Measurements from ENCODE around the gene ARMC9. TPM values are rescaled to one million over a fixed set of nuclear protein-coding genes. Genes with fewer than 3 reads are reported as not detected.

Gene ARMC9
- total and polyA plus RNA-seq, 3 donors from 2014 or later: 35.0 to 49.7 (median 47.5) TPM

DNA sequence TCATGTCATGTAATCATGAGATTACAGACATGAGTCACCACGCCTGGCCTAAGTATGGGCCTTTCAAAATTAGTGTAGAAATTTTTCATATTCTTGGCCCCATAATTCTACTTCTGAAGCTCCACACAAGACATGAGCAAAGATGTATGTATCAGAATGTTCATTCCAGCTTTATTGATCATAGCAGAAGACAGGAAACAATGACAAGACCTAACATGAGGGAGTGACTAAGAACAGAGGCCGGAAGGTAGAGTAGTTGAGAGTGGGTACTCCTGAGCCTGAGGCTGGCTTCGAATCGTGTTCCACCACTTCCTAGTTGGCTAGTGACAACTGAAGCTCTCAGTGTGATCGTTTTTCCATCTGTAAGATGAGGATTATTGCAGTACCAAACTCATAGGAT, 89.3 kb downstream of the ARMC9 start:
- Histone ChIP-seq H3K9me3 (no peaks in the 10 kb centered on the region), H3K36me3 (ENCODE audit: low read depth, missing control alignments) (no peaks in the 10 kb centered on the region), H3K27me3 (no peaks in the 10 kb centered on the region), H3K4me3 (no peak overlapping the region), H3K27ac (no peak overlapping the region), H3K4me1 (no peaks in the 10 kb centered on the region)
- DNase-seq: no peak
- no peak for TF ChIP-seq POLR2A (IDR thresholded peaks at IDR 0.05)
- TF ChIP-seq, protein P1, sequence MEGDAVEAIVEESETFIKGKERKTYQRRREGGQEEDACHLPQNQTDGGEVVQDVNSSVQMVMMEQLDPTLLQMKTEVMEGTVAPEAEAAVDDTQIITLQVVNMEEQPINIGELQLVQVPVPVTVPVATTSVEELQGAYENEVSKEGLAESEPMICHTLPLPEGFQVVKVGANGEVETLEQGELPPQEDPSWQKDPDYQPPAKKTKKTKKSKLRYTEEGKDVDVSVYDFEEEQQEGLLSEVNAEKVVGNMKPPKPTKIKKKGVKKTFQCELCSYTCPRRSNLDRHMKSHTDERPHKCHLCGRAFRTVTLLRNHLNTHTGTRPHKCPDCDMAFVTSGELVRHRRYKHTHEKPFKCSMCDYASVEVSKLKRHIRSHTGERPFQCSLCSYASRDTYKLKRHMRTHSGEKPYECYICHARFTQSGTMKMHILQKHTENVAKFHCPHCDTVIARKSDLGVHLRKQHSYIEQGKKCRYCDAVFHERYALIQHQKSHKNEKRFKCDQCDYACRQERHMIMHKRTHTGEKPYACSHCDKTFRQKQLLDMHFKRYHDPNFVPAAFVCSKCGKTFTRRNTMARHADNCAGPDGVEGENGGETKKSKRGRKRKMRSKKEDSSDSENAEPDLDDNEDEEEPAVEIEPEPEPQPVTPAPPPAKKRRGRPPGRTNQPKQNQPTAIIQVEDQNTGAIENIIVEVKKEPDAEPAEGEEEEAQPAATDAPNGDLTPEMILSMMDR (IDR thresholded peaks at IDR 0.05): no peak
- intact Hi-C loops (cut with DNase I; ENCODE audit: low total_unique reads): no loop called here
- 95 to 96% methylated on average over 5 of the region's 5 CpGs for WGBS, 2 donors

DNA sequence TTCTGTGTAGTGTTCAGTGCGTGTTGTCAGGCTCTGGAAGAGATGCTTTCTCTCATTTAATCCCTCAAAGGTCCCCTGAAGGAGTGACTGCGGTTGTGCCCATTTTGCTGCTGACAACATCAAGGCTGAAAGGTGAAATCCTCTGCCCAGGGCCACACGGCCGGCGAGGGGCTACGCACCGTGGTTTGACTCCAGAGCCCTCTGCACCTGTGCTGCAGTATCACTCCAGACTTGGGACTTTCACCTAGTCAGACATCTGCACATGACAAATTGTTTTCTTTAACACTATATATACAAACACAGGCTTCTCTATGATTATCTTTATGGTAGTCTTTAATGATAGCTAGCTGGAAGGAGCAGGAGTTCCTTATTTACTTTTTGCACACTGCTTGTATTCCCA, 90.2 kb downstream of the ARMC9 start:
- intact Hi-C loops (cut with DNase I; ENCODE audit: low total_unique reads): no loop called here
- no peak for DNase-seq
- no peak overlapping the region for H3K27ac ChIP-seq
- no peaks in the 10 kb centered on the region for H3K36me3 ChIP-seq (ENCODE audit: low read depth, missing control alignments)
- no peaks in the 10 kb centered on the region for H3K4me1 ChIP-seq
- H3K4me3 ChIP-seq: no peak overlapping the region
- no peaks in the 10 kb centered on the region for H3K9me3 ChIP-seq
- WGBS, 2 donors: 89 to 90% methylated on average over 7 of the region's 7 CpGs
- no peak for TF ChIP-seq POLR2A (IDR thresholded peaks at IDR 0.05)
- TF ChIP-seq, protein P1 (IDR thresholded peaks at IDR 0.05): no peak
- no peaks in the 10 kb centered on the region for H3K27me3 ChIP-seq

DNA sequence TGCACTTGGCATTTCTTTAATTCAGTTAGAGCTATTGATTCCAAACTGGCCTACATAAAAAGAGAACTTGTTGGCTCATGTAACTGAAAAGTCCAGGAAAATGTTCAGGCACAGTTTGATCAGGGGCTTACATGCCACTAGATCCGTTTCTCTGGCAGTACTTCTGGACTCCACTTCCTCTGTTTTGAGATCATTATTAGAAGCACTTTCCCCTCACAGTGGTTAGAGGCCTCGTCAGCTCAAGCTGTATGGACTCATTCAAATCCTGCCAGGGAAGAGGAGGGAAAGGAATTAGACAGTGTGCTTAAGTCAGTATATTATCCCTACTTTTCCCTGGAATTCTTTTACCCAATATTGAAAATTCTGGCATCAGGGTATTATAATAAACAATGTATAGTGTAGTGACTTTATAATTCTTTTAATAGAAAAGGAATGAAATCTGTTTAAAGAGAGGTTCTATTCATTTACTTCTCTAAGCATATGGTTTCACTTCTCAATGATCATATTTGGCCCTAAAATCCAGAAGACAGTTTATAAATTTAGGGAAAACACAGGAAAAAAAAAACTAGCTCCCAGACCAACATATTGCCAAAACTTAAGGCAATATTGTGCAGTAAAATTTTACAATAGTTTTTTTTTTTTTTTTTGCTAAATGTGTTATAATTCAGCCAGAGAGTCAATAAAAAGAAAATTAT, 92.0 kb downstream of the ARMC9 start:
- no peak overlapping the region for H3K4me3 ChIP-seq
- no peaks in the 10 kb centered on the region for H3K4me1 ChIP-seq
- no peak for DNase-seq
- intact Hi-C loops (cut with DNase I; ENCODE audit: low total_unique reads): loop anchor here (10.0 kb wide), 1 partner anchor 124 kb away; no protein-coding TSS in a partner anchor
- H3K27me3 ChIP-seq: no peaks in the 10 kb centered on the region
- H3K27ac ChIP-seq: no peak overlapping the region
- WGBS, 2 donors: 44 to 58% methylated on average over 2 of the region's 2 CpGs
- no peaks in the 10 kb centered on the region for H3K9me3 ChIP-seq
- TF ChIP-seq, protein P1 (IDR thresholded peaks at IDR 0.05): no peak
- no peak for TF ChIP-seq POLR2A (IDR thresholded peaks at IDR 0.05)
- no peaks in the 10 kb centered on the region for H3K36me3 ChIP-seq (ENCODE audit: low read depth, missing control alignments)

- no peaks in the 10 kb centered on the region for H3K36me3 ChIP-seq (ENCODE audit: low read depth, missing control alignments)
- WGBS, 2 donors: 75 to 89% methylated on average over 8 of the region's 8 CpGs
- H3K4me1 ChIP-seq: no peaks in the 10 kb centered on the region
- no peaks in the 10 kb centered on the region for H3K9me3 ChIP-seq
- TF ChIP-seq POLR2A (IDR thresholded peaks at IDR 0.05): no peak
- TF ChIP-seq, protein P1 (IDR thresholded peaks at IDR 0.05): no peak
- intact Hi-C loops (cut with DNase I; ENCODE audit: low total_unique reads): loop anchor here (10.0 kb wide), 1 partner anchor 122 kb away; no protein-coding TSS in a partner anchor
- H3K27me3 ChIP-seq: no peaks in the 10 kb centered on the region
- no peak for DNase-seq
- H3K27ac ChIP-seq: no peak overlapping the region
- no peak overlapping the region for H3K4me3 ChIP-seq
Observed at GRCh38 chr2:231292472-231293134, 94.2 kb downstream of the ARMC9 start.

Data from testis (tissue), 3 donors.